HFFc6 (cell line): Measurements from ENCODE around the gene KRTAP10-11. TPM values are rescaled to one million over a fixed set of nuclear protein-coding genes. Genes with fewer than 3 reads are reported as not detected.
"Not testable (repeated sequence)": the region's sequence is repeated elsewhere in the genome, so short reads cannot be mapped to it uniquely, and the experiment has no call there.

Source experiments
- DNase-seq: peaks from one replicate; pipeline ENCODE4 v3.0.0-alpha.2; 2018
- H3K27ac Mint-ChIP-seq: 2 replicates; pipeline ENCODE4 v1.8.0; 2020; ENCODE audit warnings: mild to moderate bottlenecking, mixed read lengths
- H3K27me3 Mint-ChIP-seq: 2 replicates; pipeline ENCODE4 v1.8.0; 2021; ENCODE audit warnings: mild to moderate bottlenecking, moderate library complexity, mixed read lengths; ENCODE audit not compliant: insufficient read depth
- H3K36me3 Mint-ChIP-seq: 2 replicates; pipeline ENCODE4 v1.8.0; 2021; ENCODE audit warnings: low read depth, mixed read lengths
- H3K4me1 Mint-ChIP-seq: 2 replicates; pipeline ENCODE4 v1.8.0; 2020; ENCODE audit warnings: low read depth, mixed read lengths
- H3K4me3 Mint-ChIP-seq: 2 replicates; pipeline ENCODE4 v1.8.0; 2020; ENCODE audit warnings: mild to moderate bottlenecking, moderate library complexity, mixed read lengths
- H3K9me3 Mint-ChIP-seq: 2 replicates; pipeline ENCODE4 v1.8.0; 2020; ENCODE audit warnings: mild to moderate bottlenecking, mixed read lengths
- total RNA-seq, 6 experiments: library from RNA; stranded (reverse); fragmentation: NEBNext Ultra II Directional; extraction: Animal tissue kit (Norgen Biotek cat#: 25700); gene quantifications; 2 replicates in 1 of 6; 3 replicates in 5 of 6; pipeline ENCODE4 v1.2.3, GENCODE V29; 2021
- TF ChIP-seq, protein P1 (sequence below): fragments of 200-600 bp; sonication (generic); IDR thresholded peaks from 2 replicates; pipeline ENCODE4 v1.5.0; 2021; ENCODE audit warnings: antibody characterized with exemption, mild to moderate bottlenecking

Gene KRTAP10-11
- total RNA-seq, 6 experiments from 2014 or later = not detected

DNA sequence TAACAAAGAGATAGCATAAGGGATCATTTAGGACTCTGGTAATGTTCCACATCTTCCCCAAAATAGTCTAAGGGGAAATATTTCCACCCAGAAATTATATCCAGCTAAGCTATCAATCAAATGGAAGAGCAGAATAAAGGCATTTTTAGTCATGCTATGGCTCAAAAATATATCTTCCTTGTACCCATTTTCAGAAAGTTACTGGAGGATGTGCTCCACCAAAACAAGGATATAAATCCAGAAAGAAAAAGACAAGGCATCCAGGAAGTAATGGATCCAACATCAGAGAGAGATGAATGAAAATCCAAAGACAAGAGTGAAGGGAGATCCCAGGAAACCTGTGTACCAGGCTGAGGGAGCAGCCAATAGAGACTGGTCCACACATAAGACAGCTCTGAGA is 37.0 kb upstream of the KRTAP10-11 start:
- Mint-ChIP-seq H3K27ac (no peak overlapping the region), H3K4me3 (no peak overlapping the region), H3K9me3 (peaks cover 52% of the 10 kb centered on the region), H3K4me1 (no peaks in the 10 kb centered on the region), H3K27me3 (no peaks in the 10 kb centered on the region), H3K36me3 (peaks cover 6% of the 10 kb centered on the region)
- TF ChIP-seq, protein P1, sequence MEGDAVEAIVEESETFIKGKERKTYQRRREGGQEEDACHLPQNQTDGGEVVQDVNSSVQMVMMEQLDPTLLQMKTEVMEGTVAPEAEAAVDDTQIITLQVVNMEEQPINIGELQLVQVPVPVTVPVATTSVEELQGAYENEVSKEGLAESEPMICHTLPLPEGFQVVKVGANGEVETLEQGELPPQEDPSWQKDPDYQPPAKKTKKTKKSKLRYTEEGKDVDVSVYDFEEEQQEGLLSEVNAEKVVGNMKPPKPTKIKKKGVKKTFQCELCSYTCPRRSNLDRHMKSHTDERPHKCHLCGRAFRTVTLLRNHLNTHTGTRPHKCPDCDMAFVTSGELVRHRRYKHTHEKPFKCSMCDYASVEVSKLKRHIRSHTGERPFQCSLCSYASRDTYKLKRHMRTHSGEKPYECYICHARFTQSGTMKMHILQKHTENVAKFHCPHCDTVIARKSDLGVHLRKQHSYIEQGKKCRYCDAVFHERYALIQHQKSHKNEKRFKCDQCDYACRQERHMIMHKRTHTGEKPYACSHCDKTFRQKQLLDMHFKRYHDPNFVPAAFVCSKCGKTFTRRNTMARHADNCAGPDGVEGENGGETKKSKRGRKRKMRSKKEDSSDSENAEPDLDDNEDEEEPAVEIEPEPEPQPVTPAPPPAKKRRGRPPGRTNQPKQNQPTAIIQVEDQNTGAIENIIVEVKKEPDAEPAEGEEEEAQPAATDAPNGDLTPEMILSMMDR = no peak
- DNase-seq = no peak

DNA sequence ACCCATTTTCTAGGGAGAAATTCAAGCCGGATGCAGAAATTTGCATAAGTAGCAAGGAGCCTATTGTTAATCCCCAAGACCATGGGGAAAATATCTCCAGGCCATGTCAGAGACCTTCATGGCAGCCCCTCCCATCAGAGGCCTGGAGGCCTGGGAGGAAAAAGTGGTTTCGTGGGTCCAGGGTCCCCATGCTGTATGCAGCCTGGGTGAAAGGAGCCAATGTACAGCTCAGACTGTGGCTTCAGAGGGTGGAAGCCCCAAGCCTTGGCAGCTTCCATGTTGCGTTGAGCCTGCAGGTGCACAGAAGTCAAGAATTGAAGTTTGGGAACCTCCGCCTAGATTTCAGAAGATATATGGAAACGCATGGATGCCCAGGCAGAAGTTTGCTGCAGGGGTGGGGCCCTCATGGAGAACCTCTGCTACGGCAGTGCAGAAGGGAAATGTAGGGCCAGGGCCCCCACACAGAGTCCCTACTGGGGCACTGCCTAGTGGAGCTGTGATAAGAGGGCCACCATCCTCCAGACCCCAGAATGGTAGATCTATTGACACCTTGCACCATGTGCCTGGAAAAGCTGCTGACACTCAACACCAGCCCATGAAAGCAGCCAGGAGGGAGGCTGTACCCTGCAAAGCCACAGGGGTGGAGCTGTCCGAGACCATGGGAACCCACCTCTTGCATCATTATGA is 35.9 kb upstream of the KRTAP10-11 start:
- not testable (repeated sequence) for H3K4me1 Mint-ChIP-seq, H3K36me3 Mint-ChIP-seq, DNase-seq, H3K27me3 Mint-ChIP-seq, H3K4me3 Mint-ChIP-seq, H3K27ac Mint-ChIP-seq
- H3K9me3 Mint-ChIP-seq = peaks cover 59% of the 10 kb centered on the region

DNA sequence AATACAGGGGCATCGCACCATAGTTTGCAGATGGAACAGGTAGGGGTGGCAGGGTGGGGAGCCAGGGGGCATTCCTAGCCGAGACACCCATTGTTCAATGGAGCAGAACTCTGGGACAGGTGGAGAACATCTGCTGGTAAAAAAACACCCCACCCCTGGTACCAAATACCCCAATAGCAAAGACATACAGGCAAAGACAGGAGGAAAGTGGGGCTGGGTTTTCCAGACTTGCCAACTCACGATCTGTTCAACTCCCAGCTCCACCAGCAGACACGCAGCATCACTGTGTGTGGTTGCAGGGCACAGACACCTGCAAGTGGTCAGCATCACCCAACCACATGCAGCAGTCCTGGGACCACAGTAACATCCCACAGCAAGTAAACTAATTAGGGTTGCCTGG is 34.7 kb upstream of the KRTAP10-11 start:
- Mint-ChIP-seq H3K9me3 (peaks cover 61% of the 10 kb centered on the region), H3K4me1 (no peaks in the 10 kb centered on the region), H3K27ac (no peak overlapping the region), H3K36me3 (peaks cover 6% of the 10 kb centered on the region), H3K27me3 (no peaks in the 10 kb centered on the region; the same call in 1 of the 2 replicates), H3K4me3 (no peak overlapping the region)
- DNase-seq = no peak
- TF ChIP-seq, protein P1 = no peak

DNA sequence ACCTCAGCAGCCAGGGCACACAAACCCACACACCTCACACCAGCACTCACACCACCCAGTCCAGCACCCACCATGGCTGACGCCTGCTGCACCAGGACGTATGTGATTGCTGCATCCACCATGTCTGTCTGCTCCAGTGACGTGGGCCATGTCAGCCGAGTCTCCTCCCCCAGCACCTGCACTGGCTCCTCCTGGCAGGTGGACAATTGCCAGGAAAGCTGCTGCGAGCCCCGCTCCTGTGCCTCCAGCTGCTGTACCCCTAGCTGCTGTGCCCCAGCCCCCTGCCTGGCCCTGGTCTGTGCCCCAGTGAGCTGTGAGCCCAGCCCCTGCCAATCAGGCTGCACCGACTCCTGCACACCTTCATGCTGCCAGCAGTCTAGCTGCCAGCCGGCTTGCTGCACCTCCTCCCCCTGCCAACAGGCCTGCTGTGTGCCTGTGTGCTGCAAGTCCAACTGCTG is 34.2 kb upstream of the KRTAP10-11 start, which contains the start of gene KRTAP10-8:
Gene KRTAP10-8, plus strand, starts transcription at position 51 of the 458 bp plus-strand sequence. Its CDS starts 22 bp downstream, at position 73.
- H3K27me3 Mint-ChIP-seq = no peaks in the 10 kb centered on the region; the same call in 1 of the 2 replicates
- H3K27ac Mint-ChIP-seq = no peak within 1 kb of the TSS
- no peak within 1 kb of the TSS for H3K4me3 Mint-ChIP-seq
- peaks cover 60% of the 10 kb centered on the region for H3K9me3 Mint-ChIP-seq
- TF ChIP-seq, protein P1 = no peak
- H3K36me3 Mint-ChIP-seq = peaks cover 6% of the 10 kb centered on the region
- H3K4me1 Mint-ChIP-seq = no peaks in the 10 kb centered on the region
- no peak for DNase-seq

DNA sequence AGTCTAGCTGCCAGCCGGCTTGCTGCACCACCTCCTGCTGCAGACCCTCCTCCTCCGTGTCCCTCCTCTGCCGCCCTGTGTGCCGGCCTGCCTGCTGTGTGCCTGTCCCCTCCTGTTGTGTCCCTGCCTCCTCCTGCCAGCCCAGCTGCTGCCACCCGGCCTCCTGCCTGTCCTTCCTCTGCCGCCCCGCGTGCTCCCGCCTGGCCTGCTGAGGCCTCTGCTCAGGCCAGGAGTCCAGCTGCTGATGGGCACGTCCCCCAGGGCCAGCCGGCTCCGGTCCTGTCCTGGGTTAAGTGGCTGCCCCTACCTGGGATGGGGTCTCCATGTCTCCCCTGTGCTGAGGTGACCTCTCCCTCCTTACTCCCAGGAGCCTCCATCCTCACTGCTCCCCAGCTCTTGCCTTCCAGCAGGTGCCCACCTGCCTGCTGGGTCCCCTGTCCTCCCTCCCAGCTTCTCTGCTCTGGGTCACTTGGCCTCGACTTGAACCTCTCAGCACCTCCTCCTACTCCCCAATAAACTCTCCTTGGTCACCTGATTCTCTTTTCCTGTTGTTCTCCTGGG is 33.5 kb upstream of the KRTAP10-11 start:
- Mint-ChIP-seq H3K9me3 (peaks cover 53% of the 10 kb centered on the region), H3K27me3 (no peaks in the 10 kb centered on the region; the same call in 1 of the 2 replicates), H3K4me3 (no peak overlapping the region), H3K36me3 (peaks cover 6% of the 10 kb centered on the region), H3K27ac (no peak overlapping the region), H3K4me1 (no peaks in the 10 kb centered on the region)
- no peak for DNase-seq
- TF ChIP-seq, protein P1 = no peak
